ENCODE results near the gene CHCHD6.

CHCHD6 gene

GRCh38 chr3:126826693-126827092 lies 122.7 kb downstream of the CHCHD6 start:
- no peak for DNase-seq

GRCh38 chr3:126827121-126827520 lies 123.1 kb downstream of the CHCHD6 start:
- DNase-seq, result no peak

DNA sequence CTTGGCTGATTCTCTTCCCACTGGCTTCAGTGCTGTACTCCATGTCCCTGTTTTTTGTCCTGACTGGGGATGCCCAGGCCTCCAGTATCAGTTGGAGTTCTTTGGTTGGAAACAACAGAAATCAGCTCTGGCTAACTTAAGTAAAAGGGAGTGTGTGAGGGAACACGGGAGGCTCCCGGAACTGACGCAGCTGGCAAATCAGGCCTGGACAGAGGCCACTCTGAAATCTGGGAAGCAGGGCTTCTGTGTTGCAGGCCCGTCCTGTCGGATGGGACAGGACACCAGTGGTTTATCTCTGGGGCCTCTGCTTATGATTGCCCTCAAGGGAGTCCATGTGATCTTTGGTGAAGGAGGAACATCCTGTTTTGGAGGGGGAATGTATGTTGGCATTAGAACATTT lies 124.3 kb downstream of the CHCHD6 start:
- DNase-seq, result no peak

- no peak for DNase-seq
These were observed 128.9 kb downstream of the CHCHD6 start for GRCh38 chr3:126832933-126833332.

DNA sequence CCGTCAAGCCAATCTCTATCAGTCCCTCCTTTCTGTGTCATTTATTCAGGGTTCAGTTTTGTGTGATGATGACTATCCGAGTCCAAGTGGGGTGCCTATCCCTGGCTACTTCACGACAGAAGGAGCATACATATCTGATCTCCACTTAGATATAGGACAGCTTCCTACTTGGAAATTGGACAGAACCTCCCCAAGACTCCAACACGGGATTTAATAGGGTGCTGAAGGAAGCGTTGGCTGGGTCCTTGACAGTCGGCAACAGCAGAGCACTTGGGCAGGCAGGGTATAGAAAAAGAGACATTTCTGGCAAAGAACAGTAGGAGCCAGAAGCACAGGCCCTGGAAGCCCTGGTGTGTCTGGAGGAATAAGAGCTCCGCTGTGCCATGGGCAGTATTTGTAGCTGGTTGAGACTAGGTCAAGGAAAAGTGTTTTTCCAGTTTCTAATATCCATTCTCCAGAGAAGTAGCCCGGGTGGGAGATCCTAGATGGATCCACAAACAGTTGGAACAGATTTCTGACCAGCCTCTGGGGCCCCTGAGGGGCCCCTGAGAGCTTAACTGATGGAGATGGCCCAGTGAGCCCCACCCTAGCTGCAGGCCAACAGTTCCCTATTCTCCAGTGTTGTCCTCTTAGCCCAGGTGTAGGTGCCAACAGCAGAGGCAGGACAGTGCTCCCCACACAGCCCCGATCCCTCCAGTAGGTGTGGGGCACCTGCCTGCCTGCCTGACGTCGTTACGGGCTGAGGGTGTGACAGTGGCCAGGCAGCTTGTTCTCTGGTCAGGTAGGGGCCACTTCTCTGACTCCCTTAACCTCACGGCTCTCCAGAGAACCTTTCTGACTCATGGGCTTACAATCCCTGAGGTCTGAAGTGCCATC lies 130.8 kb downstream of the CHCHD6 start:
- no peak for DNase-seq

DNA sequence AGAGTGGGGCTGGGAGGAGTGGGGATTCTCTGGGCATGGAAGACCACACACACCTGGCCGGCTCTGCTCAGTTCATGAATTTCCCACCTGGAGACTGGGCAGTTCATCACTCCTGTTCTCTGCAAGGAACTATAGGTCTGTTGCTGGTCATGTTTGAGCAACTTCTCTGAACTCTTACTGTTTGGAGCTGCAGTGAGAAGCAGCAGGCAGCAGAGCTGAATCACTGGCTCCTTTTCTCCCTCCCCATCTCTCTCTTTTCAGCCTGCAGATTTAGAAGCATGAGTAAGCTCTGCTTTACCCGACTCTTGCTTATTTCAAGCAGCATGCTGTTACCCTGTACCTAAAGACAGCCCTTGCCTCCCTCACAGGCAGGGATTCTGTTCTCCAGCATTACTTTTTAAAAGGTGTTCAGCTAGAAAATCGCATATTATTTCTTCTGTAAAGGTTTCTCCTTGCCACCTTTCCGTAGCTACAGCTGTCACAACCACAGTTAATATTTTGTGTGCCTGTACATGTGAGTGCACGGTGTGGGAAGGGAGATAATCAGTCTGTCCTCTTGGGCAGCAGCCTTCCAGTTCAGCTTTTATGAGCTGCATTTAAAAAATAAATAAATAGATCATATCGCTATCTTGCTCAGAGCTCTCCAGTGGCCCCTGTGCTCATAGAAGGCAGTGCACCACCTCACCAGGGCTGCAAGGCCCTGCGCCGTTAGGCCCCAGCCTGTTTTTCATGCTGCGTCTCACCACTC lies 131.6 kb downstream of the CHCHD6 start:
- DNase-seq, result peak in 11 of 56 donors; percentile 11 to 68 (median 25)

GRCh38 chr3:126836220-126836860 lies 132.3 kb downstream of the CHCHD6 start:
- no peak for DNase-seq

DNA sequence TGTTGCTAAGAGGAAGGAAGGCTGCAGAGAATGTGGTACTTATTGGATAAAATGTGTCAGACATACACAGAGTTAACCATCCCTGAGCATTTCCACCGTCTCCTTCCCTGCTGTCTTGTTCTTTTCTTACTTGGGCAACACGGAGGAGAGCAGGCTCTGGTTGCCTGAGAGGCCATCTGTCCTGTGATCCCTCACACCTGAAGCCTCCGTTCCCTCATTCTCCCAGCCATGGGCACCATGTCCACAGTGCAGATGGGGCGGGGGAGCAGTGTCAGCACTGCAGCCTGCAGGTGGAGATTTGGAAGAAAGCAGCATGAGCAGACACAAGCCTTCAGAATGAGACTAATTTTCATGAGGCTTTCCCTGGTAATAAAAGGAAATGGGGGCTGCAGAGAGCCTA lies 133.7 kb downstream of the CHCHD6 start:
- no peak for DNase-seq

DNA sequence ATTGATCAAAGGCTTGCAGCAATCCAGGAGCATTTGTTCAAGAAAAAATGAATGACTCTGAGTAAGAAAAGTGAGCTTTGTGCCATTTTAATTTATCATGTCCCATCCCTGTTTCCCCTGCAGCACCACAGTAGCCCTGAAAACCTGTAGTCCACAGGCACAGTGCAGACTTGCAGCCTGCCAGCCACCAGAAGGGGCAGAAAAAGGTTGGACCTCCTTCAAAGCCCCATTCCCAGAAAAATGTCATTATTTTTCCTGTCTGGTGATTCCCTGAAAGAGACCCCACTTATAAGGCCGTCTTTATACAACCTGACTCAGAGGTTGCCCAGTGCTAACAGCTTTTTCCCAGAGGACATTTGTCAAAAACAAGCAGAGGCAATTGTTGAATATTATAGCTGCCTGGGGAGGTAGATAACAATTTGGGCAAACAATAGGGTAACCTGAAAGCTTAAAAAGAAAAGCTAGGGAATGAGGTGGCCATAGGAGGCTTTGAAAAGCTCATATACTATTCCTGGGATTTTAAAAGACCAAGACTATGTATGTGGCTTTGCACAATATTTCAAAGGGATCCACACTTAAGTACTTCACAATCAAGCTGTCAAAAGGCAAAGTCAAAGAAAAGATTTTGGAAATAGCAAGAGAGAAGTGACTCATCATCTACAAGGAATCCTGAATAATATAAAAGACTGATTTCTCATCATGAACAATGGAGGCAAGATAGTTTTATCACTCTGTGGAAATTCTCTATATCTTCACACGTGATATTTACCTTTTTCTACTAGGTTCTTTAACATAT lies 142.1 kb downstream of the CHCHD6 start:
- DNase-seq, result no peak

GRCh38 chr3:126847061-126847460 lies 143.0 kb downstream of the CHCHD6 start:
- DNase-seq, result no peak

GRCh38 chr3:126848991-126849390 lies 145.0 kb downstream of the CHCHD6 start:
- DNase-seq, result no peak

DNA sequence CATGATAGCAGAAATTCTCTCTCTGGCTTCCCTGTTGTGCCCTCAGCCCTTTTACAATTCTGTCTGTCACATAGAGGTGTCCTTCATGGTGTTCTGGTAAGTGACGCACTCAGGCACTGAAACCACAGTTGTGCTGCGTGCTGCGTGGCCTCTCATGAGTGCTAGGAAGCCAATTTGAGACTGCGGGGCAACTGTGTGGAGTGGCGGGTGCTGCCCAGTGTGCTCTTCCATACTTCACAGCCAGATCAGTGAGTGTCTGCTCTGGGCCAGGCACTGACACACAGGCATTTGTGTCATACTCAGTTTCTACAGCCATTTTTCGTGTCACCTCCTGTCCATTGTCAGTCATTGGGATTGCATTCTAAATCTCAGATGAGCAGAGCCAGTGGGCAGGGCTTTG lies 145.7 kb downstream of the CHCHD6 start:
- DNase-seq, result no peak

- DNase-seq, result no peak
These were observed 146.5 kb downstream of the CHCHD6 start for GRCh38 chr3:126850370-126851085.

DNA sequence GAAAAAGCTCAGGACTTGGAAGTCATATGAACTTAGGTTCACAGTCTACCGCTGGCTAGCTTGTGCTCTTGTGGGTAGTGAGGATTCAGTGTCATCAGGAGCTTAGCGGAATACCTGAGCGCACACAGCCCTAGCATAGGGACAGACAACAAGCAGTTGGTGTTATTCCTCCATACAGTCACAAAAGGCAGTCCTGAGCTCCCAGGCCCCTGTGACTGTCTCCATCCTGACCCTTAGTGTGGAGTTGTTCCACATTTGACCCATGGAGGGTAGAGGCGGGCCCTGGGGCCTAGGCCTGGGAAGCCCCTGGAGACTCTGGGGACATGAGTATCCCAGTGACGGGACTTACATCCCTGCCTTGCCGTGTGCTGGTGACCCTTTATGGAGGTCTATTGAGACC lies 147.3 kb downstream of the CHCHD6 start:
- no peak for DNase-seq

DNA sequence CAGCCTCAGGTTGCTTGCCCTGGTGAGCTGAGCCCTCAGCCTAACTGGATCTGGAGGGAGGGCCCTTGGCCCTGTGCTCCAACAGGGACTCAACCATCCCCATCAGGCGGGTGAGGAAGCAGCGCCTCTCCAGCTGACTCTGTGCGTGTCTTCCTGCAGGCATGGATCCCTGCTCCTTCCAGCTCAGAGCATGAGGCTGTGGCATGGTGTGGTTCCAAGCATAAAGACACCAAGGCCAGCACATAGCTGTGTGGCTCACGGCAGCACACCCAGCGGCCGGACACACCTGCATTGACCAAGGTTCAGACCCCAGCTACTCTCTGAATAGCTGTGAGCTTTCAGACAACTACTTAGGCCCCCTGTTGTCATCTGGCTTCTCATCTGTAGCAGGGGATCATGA lies 147.9 kb downstream of the CHCHD6 start:
- DNase-seq, result no peak

- no peak for DNase-seq
These were observed 148.5 kb downstream of the CHCHD6 start for GRCh38 chr3:126852511-126852910.

- no peak for DNase-seq
These were observed 150.6 kb downstream of the CHCHD6 start for GRCh38 chr3:126854666-126855065.

- DNase-seq, result no peak
These were observed 151.3 kb downstream of the CHCHD6 start for GRCh38 chr3:126855374-126855773.

DNA sequence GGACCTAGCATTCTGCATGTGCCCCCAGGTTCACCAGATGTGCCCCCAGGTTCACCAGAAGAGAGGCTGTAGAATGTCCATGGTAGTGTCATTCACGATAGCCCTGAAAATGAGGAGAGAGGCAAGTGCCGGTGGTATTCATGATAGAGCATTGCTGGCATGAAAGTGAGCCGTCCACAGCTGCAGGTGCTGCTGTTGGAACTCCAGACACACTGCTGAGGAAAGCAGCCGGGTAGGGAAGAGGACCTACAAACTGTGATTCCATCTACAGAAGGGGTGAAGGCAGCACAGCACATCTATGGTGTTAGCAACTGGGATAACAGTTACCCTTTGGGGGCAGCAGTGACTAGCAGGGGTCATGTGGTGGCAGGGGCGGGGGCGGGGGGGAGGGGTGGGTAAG lies 153.9 kb downstream of the CHCHD6 start:
- no peak for DNase-seq

DNA sequence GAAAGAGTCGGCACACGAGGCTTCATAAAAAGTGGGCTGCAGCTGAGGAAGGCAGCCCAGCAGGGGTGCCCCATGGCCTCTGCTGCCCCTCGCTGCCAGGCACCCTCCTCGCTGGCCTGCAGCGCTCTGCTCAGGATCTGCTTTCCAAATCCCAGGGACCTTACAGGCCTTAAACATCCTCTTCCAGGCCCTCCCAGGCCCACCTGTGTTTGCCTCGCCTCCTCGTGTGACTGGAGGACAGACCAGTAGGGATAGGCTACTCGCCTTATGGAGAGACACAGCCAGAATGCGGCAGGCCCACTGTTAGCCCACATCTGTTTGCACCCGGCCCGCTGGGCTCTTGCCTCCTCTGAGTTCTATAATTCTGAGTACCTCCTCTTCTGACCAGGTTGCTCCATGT lies 154.4 kb downstream of the CHCHD6 start:
- DNase-seq, result no peak

- DNase-seq, result peak in 25 of 56 donors; percentile 17 to 78 (median 42)
These were observed 154.8 kb downstream of the CHCHD6 start for GRCh38 chr3:126858887-126859286.

Measured in nucleus accumbens (tissue), 56 donors.